Measurements from ENCODE around the gene ANO7.

DNA sequence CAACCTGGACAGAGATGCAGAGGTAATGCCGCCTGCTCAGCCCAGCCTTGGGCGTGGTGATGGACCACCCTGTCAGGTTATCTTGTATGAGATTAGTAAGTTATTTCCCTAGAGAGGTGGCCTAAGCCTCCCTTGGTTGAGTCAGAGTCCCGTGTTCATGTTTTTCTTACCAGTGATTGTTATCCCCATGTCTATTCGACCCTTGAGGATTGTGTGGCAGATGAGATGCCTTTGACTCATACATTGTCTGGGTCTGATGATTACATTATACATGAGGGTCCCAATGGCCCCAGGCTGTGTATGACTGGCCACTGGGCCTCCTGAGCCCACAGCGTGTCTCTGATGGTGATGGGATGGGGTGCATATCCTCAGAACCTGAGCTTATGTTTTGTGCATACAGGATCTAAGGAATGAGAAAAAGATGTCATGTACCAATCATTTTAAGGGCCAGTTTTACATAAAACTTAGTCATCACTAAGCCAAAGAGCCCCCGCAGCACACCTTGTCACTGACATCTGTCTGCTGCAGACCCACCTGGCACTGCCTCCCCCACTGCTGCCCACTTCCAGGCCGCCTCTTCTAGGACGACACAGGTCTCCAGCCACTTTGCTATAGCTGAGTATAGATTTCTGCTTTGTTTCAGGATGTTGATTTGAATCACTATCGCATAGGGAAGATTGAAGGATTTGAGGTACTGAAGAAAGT is 30.5 kb upstream of the ANO7 start:
- TF ChIP-seq, protein P1, sequence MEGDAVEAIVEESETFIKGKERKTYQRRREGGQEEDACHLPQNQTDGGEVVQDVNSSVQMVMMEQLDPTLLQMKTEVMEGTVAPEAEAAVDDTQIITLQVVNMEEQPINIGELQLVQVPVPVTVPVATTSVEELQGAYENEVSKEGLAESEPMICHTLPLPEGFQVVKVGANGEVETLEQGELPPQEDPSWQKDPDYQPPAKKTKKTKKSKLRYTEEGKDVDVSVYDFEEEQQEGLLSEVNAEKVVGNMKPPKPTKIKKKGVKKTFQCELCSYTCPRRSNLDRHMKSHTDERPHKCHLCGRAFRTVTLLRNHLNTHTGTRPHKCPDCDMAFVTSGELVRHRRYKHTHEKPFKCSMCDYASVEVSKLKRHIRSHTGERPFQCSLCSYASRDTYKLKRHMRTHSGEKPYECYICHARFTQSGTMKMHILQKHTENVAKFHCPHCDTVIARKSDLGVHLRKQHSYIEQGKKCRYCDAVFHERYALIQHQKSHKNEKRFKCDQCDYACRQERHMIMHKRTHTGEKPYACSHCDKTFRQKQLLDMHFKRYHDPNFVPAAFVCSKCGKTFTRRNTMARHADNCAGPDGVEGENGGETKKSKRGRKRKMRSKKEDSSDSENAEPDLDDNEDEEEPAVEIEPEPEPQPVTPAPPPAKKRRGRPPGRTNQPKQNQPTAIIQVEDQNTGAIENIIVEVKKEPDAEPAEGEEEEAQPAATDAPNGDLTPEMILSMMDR (IDR thresholded peaks at IDR 0.05) = no peak
- TF ChIP-seq POLR2A (IDR thresholded peaks at IDR 0.05) = no peak
